SH-SY5Y (cell line): ENCODE measurements around the gene WDR20.

ENCODE experiments used
- GATA2 ChIP-seq: IDR thresholded peaks from 2 replicates; pipeline ENCODE4 v1.6.1; 2011; ENCODE audit warnings: mild to moderate bottlenecking, low read depth, low read length
- GATA3 ChIP-seq: IDR thresholded peaks from 2 replicates; pipeline ENCODE4 v1.6.1; 2011; ENCODE audit warnings: low read depth, mild to moderate bottlenecking, low read length, moderate library complexity

GRCh38 chr14:102256716-102257115 is 117.0 kb downstream of the WDR20 start:
- TF ChIP-seq GATA3, result no peak
- no peak for TF ChIP-seq GATA2
